ENCODE data around the gene RNF11. TPM values are rescaled to one million over a fixed set of nuclear protein-coding genes. Genes with fewer than 3 reads are reported as not detected.

The RNF11 gene
- total RNA-seq, 2 donors from 2014 or later: 87.2 to 103 TPM

DNA sequence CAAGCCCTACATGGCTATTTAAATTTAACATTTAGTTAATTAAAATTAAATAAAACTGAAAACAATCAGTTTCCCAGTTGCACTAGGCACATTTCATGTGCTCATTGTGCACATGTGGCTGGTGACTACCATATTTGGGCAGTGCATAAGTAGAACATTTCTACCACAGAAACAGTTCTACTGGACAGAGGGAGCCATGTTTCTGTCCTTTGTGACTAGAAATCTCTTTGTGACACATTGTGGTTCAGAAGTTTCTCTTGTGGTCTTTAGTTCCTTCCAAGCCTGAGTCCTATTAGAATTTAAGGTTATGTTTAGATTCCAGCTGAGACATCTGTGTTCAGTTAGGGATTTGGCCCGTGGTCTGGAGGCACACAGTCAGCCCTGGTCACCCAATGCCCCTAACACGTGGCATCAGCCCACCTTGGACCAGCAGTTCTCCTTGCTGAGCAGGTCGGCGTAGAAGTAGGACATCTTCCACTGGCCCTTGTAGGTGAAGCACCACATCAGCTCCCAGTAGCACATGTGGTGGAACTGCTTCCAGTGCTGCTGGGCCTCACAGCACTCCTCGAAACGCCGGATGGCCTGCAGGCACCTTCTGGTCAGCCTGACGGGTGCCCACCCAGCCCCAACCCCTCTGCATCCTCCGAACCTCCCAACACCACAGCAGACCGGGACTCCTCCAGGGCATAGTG, 65.2 kb downstream of the RNF11 start:
- no peak overlapping the region for H3K4me3 ChIP-seq
- H3K9me3 ChIP-seq: no peaks in the 10 kb centered on the region
- H3K27ac ChIP-seq: no peak overlapping the region
- H3K4me1 ChIP-seq: peaks cover 0 to 15% of the 10 kb centered on the region in 2 donors
- H3K27me3 ChIP-seq: no peaks in the 10 kb centered on the region
- TF ChIP-seq CTCF (IDR thresholded peaks at IDR 0.05): no peak
- no peaks in the 10 kb centered on the region for H3K36me3 ChIP-seq
- DNase-seq (ENCODE audit: low spot score): no peak

- Histone ChIP-seq H3K9me3 (no peaks in the 10 kb centered on the region), H3K36me3 (no peaks in the 10 kb centered on the region), H3K27me3 (no peaks in the 10 kb centered on the region), H3K4me1 (peaks cover 0 to 10% of the 10 kb centered on the region in 2 donors), H3K27ac (no peak overlapping the region), H3K4me3 (no peak overlapping the region)
- DNase-seq (ENCODE audit: low spot score): no peak
- TF ChIP-seq CTCF (IDR thresholded peaks at IDR 0.05): no peak
Measured at GRCh38 chr1:51301844-51302162, 65.7 kb downstream of the RNF11 start.

GRCh38 chr1:51302270-51302669, 66.2 kb downstream of the RNF11 start:
- Histone ChIP-seq H3K9me3 (no peaks in the 10 kb centered on the region), H3K4me1 (peaks cover 0 to 6% of the 10 kb centered on the region in 2 donors), H3K4me3 (no peak overlapping the region), H3K27ac (no peak overlapping the region), H3K36me3 (no peaks in the 10 kb centered on the region), H3K27me3 (no peaks in the 10 kb centered on the region)
- DNase-seq (ENCODE audit: low spot score): no peak
- TF ChIP-seq CTCF (IDR thresholded peaks at IDR 0.05): no peak

- no peaks in the 10 kb centered on the region for H3K27me3 ChIP-seq
- H3K27ac ChIP-seq: no peak overlapping the region
- H3K4me1 ChIP-seq: peaks cover 0 to under 1% of the 10 kb centered on the region in 2 donors
- no peak overlapping the region for H3K4me3 ChIP-seq
- no peaks in the 10 kb centered on the region for H3K36me3 ChIP-seq
- no peak for TF ChIP-seq CTCF (IDR thresholded peaks at IDR 0.05)
- no peaks in the 10 kb centered on the region for H3K9me3 ChIP-seq
- DNase-seq (ENCODE audit: low spot score): no peak
Measured at GRCh38 chr1:51302746-51303145, 66.7 kb downstream of the RNF11 start.

GRCh38 chr1:51303315-51303714, 67.2 kb downstream of the RNF11 start:
- no peaks in the 10 kb centered on the region for H3K27me3 ChIP-seq
- no peaks in the 10 kb centered on the region for H3K4me1 ChIP-seq
- no peak overlapping the region for H3K4me3 ChIP-seq
- H3K36me3 ChIP-seq: no peaks in the 10 kb centered on the region
- no peak for DNase-seq (ENCODE audit: low spot score)
- no peak for TF ChIP-seq CTCF (IDR thresholded peaks at IDR 0.05)
- H3K27ac ChIP-seq: no peak overlapping the region
- no peaks in the 10 kb centered on the region for H3K9me3 ChIP-seq

- no peak overlapping the region for H3K4me3 ChIP-seq
- H3K36me3 ChIP-seq: no peaks in the 10 kb centered on the region
- no peak for TF ChIP-seq CTCF (IDR thresholded peaks at IDR 0.05)
- no peak for DNase-seq (ENCODE audit: low spot score)
- no peaks in the 10 kb centered on the region for H3K4me1 ChIP-seq
- no peaks in the 10 kb centered on the region for H3K9me3 ChIP-seq
- no peaks in the 10 kb centered on the region for H3K27me3 ChIP-seq
- H3K27ac ChIP-seq: no peak overlapping the region
Measured at GRCh38 chr1:51303751-51304251, 67.7 kb downstream of the RNF11 start.

Data from right atrium auricular region (tissue), 2 donors.